ENCODE results near the gene RALGPS2.
"Not testable (repeated sequence)": the region's sequence is repeated elsewhere in the genome, so short reads cannot be mapped to it uniquely, and the experiment has no call there.

RALGPS2 gene

DNA sequence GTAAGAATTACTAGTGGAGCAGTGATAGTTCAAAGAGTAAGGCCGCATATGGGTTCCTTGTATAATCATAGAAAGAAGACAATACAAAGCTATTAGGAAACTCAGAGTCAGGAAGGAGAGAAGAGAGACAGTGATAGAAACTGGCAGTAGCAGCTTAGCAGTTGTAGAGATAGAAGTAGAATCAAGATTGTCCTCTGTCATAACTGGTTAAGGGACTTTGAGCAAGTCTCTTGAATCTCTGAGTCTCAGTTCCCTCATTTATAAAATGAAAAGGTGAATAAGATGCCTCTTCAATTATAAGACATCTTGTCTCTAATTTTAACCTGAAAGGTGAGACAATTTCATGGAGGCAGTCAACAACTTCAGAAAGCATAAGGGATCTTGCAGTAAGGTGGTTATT lies 6.5 kb upstream of the RALGPS2 start:
- DNase-seq, result no peak

DNA sequence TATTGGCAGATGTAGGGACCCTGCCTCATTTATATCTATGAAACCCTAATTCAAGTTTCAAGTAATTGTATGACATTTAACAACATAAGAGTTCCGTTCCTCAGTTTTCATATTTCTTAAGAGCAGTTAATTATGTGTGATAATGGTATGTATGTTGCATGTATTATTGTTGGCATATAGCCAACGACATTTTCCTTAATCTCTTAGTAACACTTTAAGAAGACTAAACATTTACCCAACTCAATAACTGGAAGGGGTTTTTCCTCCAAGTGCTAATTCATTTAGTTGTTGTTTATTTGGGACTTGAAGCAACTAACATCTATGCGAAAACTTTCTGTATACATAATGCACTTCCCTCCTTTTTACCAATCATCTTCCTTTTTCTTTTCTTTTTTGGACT lies 1.5 kb upstream of the RALGPS2 start:
- DNase-seq, result no peak

DNA sequence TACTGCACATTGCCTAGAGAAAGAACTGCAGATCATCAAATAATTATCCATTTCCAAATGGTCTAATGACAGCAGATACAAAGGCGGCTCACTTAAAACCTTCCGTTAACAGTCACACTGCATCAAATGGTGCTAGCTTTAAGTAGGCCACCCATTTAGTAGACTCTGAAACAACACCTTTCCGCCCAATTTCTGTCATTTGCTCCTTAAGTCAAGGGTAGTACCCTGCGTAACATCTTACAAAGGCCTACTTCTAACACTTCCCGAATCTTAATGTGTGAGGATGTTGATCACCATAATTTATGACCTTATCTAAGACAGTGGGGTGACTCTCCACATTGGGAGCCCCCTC lies 692 bp upstream of the RALGPS2 start:
- no peak for DNase-seq

DNA sequence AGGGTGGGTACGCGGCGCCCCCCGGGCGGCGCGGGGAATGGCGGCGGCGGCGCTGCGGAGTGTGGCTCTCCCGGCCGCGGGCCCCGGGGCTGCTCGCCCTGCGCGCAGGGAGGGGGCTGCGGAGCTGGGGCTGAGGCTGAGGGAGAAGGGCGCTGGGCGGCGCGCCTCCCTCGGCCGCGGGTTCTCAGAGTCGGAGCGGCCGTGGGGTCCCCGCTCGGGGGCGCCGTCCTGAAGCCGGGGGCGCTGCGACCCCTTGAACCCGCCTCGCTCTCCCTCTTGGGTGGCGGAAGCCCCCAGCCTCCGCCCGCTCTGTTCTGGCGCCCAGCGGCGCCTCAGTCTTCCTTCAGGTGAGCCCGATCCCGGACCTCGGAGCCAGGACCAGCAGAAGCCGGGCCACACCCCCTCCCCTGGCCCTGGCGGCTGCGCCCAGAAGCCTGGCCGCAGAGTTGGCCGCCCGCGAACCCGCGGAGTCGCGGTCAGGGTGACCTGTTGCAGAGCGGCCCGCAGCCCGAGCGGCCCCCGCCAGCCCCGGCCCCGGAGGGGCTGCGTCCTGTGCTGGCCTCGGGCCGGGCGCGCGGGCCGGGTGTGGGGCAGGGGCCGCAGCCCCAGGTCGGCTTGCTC lies 532 bp downstream of the RALGPS2 start:
- peak; percentile 89 for DNase-seq

DNA sequence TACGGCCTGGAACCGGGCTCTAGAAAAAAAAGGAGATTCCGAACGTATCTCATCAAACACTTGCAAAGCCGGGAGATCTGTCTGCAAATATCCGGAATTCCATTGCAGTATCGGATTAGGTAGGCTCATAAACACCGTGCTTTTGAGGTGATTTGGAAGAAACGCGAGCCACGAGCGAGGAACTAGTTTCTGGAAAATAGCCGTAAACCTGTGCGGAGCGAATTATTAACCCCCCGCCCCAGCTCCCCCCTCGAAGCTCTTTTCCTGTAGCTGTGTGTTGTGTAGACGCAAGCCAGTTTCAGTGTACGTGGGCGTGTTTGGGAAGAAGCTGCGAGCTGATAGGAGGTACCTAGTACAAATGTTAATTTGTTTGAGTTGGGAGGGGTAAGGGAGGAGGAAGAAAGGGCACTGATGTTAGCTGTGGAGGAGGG lies 1.1 kb downstream of the RALGPS2 start:
- DNase-seq, result no peak

DNA sequence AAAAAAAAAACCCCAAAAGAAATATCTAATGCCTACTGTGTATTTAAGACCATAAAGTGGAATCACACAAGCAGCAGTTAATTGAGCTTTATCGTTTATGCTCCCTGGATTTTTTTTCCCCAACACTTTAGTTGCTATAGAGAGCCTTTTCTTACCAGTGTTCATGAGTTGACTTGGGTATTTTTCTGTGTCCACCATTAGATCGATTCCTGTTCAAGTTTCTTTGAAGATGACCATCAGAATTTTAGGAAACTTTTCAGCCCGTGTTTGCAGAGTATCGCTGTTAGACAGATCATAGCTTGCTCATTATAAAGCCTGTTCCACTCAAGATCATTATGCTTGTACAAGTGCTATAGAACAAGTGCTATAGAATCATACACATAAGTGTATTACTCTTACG lies 1.5 kb downstream of the RALGPS2 start:
- no peak for DNase-seq

DNA sequence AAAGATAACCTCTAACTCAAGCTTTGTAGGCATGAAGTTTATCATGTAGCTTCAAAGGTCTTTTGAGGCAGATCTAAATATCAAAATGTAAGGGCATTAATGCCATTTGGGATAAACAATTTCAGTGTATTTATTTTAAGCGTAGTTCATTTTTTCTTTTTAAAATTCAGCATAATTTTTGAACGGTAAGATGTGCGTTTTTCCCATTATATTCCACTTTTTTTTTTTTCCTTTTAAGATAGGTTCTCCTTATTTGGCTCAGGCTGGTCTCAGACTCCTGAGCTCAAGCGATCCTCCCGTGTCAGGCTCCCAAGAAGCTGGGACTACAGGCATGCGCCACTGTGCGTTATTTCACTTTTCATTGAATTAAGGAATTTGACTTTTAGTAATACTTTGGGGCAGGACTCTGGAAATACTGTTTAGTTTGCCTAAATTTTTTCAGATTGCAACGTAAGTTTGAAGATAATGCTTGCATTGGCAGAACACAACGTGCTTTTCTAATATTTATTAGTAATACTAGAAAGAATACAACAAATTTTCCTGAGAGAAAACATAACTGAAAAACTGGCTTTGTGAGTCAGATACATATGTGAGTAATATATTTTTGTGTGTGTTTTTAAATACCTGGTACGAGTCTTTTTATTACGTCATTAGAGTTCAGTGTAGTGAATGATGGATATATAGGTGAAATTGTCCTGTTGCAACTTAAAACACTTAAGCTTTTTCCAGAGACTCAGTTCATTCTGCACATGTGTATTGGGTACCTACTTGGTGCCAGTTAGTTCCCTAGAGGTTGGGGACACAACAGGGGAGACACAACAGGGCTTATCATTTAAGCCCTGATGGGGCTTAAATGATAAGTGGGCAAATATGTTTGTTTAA lies 2.2 kb downstream of the RALGPS2 start:
- no peak for DNase-seq

DNA sequence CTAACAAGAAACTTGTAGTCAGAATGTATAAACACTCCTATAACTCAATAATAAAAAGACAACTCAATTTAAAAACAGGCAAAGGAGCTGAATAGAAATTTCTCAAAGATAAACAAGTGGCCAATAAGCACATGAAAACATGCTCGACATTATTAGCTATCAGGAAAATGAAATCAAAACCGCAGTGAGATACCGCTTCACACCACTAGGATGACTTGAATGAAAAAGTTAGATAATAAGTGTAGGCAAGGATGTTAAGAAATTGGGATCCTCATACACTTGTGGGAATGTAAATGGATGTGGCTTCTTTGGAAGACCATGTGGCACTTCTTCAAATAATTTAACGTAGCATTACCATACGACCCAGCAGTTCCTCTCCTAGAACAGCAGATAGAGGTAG lies 8.9 kb downstream of the RALGPS2 start:
- DNase-seq, result no peak

DNA sequence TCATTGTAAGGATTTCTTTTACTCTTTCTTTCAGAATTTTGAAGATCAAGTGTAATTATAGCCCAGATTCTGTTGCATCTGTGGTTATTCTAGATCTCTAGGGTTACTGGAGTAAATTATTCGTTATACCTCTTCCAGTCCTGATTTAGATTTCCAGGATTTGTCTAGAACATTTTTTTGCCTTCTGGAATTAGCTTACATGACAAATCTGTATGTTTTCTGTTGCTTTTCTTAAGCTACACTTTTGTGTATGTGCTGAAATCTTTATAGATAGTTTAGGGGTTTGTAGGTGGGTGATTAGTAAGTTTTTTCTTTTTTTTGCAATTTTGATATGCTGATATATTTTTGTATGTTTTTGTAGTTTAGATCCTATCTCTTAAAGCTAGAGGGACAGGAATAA lies 13.7 kb downstream of the RALGPS2 start:
- no peak for DNase-seq

DNA sequence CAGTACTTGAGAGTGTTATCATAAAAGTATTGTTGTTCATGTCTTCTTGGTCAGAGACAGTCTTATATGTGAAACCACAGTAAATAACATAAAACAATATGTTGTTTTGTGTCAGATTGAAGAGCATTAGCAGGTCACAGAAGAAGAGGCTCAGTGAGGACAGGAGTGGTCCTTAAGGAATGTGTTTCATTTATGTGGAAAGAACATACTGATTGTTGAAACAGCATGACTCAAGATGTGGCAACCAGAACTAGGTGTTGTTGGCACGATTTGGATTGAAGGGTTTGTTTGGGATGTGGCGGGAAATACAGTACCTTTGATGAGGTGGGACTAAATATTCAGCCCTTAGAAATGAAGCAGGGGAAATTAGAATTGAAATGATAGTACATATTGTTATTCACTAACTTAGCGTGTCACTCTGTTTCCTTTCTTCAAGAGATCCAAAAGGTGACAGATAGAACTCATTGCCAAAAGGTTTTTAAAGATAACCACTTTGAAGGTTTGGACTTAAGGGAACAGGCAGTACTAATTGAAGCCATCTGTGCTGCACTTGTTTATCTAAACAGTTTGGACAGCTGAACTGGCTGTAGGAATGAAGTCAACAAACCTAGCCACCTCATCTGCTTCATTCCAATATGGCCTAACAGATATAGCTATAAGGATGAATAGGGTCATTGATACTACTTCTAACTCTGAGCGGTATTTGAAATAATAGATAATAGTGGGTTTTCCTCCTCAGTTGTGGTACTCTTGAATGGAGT lies 14.4 kb downstream of the RALGPS2 start:
- DNase-seq, result no peak

DNA sequence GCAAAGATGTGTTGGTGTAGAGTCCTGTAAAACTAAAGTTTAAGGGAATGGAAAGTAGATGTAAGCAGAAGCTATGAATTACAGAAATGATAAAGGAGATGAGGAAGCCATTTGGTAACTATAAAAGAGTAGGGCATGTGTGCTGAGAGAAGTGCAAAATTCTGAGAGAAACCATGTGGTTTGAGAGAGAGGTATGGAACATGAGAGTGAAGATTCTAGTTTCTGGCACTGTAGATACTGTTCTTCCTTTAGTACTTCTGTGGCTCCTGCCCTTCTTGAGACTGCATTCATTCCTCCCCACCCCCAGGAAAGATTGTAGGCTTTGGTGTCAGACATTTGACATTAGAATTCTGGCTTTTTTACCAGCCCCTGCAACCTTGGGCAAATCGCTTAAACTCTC lies 15.4 kb downstream of the RALGPS2 start:
- DNase-seq, result no peak

DNA sequence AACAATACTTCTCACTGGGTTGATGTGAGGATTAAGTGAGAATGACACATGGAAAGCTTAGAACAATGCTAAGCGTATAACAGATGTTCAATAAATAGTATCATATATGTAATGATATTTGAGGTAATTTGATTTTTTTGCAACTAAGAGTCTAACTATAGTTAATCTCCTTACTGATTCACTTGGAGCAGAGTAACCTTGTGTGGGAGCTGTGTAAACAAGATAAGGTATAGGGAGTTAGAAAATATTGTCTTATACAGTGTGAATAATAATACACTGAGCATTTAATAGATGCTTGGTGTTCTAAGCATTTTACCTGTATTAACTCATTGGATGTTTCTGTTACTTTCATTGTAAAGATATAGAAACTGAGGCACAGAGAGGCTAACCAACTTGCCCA lies 15.9 kb downstream of the RALGPS2 start:
- no peak for DNase-seq

DNA sequence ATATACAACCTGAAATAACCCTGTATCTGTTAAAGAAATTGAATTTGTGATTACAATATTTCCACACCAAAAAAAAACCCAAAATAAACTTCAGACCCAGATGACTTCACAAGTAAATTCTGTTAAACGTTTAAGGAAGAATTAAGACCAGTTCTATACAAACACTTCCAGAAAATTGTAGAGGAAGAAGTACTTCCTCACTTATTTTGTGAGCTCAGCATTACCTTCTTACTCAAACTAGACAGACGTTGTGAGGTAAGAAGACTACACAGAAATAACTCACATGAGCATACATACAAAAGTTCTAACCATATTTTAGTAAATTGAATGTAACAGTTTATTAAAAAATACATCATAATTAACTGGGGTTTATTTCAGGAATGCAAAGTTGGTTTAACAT lies 18.8 kb downstream of the RALGPS2 start:
- no peak for DNase-seq

DNA sequence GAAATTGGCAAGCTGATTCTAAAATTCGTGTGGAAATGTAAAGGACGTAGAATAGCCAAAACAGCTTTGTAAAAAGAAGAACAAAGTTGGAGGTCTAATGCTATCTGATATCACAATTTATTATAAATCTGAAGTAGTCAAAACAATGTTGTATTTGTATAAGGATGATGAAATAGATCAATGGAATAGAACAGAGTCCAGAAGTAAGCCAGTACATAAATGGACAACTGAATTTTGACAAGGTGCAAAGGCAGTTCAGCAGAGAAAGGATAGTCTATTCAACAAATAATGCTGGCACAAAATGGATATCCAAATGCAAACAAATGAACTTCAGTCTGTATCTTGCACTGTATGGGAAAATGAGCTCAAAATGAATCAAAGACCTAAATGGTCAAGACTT lies 20.2 kb downstream of the RALGPS2 start:
- DNase-seq, result no peak

DNA sequence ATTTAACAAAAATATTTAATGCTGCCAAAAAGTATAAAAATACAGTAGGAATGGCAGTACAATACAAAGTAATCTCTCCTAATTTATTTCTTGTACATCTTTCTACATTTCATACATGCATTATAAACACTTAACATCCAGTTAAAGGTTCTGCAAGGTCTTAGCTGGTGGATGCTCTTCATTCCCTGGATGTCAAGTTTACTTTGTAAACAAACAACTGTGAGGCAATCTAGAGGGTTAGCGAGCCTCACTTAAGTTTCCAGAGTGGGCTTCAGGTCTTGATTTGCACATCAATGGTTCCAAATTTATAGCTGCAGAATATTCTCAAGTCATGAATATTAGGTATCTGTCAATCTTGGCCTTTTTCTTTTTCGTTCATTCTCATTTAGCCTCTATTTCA lies 21.3 kb downstream of the RALGPS2 start:
- DNase-seq, result no peak

DNA sequence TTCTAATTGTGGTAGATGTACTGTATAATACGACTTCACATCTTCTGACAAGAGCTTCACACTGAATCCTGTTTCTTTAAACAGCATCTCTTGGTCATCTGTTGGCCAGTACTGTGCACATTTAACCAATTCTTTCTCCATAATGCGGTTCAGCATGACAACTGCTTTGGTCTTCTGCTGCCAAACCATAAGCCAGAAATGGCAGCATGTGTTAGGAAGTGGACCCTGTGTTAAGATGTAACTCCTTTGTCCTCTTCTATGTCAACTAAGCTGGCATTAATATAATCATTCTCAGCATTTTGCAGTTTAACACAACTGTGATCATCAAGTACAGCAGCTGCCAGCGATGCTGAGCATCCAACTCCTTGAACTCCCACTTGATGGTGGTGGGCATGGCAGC lies 22.3 kb downstream of the RALGPS2 start:
- DNase-seq, result not testable (repeated sequence)

DNA sequence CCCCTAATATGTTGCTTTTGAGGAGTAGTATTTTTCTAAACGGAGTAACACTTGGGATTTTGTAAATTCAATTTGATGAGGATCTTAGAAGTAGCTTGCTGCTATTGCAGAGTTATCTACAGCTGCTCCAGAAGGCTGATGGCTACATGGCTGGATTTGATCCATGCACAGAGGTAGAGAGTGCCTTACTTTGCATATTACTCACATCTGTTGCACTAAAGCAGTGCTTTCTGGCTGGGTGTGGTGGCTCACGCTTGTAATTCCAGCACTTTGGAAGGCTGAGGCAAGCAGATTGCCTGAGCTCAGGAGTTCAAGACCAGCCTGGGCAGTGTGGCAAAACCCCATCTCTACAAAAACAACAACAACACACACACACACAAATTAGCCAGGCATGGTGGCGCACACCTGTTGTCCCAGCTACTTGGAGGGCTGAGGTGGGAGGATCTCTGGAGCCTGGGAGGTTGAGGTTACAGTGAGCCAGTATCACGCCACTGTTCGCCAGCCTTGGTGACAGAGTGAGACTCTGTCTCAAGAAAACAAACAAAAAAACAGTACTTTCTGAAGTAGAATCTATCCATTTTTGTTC lies 24.6 kb downstream of the RALGPS2 start:
- no peak for DNase-seq

DNA sequence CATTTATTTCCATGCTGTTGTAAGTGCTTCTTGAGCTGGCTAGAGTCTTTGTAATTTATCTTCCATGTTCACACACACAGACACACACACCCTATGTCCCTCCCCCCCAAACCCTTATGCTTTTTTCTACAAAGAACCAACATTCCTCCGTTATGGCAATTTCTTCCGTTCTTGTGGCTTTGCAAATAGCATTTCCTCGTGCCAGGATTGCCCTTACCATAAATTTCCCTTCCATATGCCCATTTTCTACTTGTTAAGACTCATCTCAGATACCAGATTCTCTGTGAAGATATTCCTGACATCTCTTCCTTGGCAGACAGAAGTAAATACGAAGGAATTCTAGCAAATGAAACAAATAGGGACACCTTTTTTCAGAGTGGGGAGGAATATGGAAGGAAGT lies 26.0 kb downstream of the RALGPS2 start:
- no peak for DNase-seq

DNA sequence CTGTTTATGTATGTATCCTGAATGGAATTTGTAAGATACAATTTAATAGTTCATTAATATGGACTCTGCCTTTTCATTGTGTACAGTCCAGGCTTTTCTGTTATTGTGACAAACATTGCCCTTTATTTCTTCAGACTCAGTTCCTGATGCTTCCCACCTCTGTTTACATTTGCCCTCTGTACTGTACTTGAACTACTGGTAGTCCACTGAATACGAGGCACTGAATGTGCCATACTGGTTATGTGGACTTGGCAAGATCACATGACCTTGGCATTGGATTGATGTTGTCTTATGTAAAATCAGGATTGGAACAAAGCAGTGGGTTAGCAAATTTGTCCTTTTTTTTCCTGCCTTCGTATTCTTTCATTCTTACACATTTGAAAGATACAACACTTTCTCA lies 27.8 kb downstream of the RALGPS2 start:
- DNase-seq, result no peak

DNA sequence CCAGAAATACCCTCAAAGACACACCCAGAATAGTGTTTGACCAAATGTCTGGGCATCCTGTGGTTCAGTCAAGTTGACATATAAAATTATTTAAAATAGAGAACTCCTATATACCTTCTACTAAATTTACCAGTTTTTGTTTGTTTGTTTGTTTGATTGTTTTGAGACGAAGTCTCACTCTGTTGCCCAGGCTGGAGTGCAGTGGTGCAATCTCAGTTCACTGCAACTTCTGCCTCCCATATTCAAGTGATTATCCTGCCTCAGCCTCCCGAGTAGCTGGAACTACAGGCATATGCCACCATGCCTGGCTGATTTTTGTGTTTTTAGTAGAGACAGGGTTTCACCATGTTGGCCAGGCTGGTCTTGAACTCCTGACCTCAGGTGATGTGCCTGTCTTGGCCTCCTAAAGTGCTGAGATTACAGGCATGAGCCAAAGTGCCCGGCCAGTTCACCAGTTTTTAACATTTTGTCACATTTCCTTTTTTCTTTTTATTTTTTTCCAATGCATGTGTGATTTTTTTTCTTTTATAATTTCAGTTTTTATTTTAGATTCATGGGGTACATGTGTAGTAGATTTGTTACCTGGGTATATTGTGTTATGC lies 29.7 kb downstream of the RALGPS2 start:
- not testable (repeated sequence) for DNase-seq

DNA sequence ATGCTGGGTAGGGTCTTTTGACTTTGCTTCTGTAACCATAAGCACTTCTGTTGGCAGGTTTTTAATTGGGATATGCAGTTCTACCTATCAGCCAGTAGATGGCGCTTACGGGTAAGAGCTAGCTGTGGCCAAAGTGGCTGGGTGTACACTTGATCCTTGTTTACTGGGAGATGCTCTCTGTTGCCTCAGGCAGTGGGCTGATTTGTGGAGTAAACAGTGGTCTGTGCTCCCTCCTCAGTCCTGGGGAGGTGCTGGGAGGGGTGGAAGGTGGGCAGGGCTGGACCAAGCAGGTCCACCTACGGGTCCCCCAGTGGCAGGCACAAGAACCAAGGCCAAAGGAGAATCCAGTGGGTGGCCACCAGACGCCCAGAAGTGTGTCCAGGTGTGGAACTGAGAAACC lies 43.4 kb downstream of the RALGPS2 start:
- DNase-seq, result no peak

DNA sequence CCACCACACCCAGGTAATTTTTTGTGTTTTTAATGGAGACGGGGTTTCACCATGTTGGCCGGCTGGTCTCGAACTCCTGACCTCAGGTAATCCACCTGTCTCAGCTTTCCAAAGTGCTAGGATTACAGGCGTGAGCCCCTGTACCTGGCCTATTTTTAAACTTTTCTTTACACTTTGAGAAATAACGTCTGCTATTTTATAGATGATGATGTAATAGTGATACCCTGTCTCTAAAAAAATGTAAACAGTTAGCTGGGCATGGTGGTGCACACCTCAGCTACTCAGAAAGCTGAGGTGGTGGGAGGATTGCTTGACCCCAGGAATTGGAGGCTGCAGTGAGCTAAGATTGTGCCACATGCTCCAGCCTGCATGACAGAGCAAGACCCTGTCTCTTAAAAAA lies 47.9 kb downstream of the RALGPS2 start:
- DNase-seq, result no peak

DNA sequence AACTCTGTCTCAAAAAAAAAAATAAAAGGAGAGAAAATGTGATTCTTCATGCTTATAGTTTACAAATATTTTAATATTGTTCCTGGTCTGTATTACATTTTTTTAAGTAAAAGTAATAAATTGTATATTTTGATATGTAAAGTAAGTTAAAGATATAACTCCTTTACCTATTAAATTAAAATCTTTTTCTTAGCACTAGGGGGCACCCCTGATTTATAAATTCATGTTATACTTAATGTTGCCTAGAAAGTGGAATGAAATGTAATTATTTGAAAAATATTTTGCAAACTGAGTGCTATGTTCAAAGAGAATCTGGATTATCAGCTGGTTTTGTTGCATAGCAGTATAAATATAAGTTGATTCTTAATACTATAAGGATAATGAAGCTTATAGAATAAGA lies 49.2 kb downstream of the RALGPS2 start:
- no peak for DNase-seq

Measured in right kidney (tissue), 1 donor.